SK-N-MC (cell line): ENCODE data around the gene C20orf173.

Source experiments
- DNase-seq: peaks from one replicate; pipeline ENCODE4 v3.0.0-alpha.2; 2011; ENCODE audit warnings: low read depth, low spot score
- H3K27ac ChIP-seq: fragments of 200-600 bp; sonication (generic); 2 replicates; pipeline ENCODE4 v1.5.1; 2016; ENCODE audit warnings: mixed run types
- H3K36me3 ChIP-seq: fragments of 200-600 bp; sonication (generic); 2 replicates; pipeline ENCODE4 v1.6.1; 2017; ENCODE audit warnings: antibody characterized with exemption, low read length, mixed read lengths; ENCODE audit not compliant: insufficient read depth
- H3K4me3 ChIP-seq: fragments of 200-600 bp; sonication (generic); 2 replicates; pipeline ENCODE4 v1.5.1; 2016
- H3K9ac ChIP-seq: fragments of 200-600 bp; sonication (generic); 2 replicates; pipeline ENCODE4 v1.8.0; 2017; ENCODE audit warnings: mixed run types, mixed read lengths; ENCODE audit not compliant: insufficient read length
- H3K9me3 ChIP-seq: fragments of 200-600 bp; sonication (generic); 2 replicates; pipeline ENCODE4 v1.6.1; 2017; ENCODE audit warnings: low read depth, mild to moderate bottlenecking, antibody characterized with exemption, low read length, moderate library complexity, mixed read lengths
- EZH2 ChIP-seq: fragments of 200-600 bp; sonication (generic); IDR thresholded peaks from one replicate; pipeline ENCODE4 v1.6.1; 2017; ENCODE audit warnings: antibody characterized with exemption
- FOXP2 ChIP-seq: optimal IDR thresholded peaks from 2 replicates; pipeline ENCODE3; 2011; ENCODE audit warnings: mild to moderate bottlenecking, moderate library complexity; ENCODE audit not compliant: insufficient read depth; ENCODE audit errors: extremely low read length, control extremely low read depth
- POLR2AphosphoS5 ChIP-seq: IDR thresholded peaks from 2 replicates; pipeline ENCODE4 v1.6.1; 2012; ENCODE audit warnings: mild to moderate bottlenecking, low read depth, low read length, borderline replicate concordance

C20orf173 gene

DNA sequence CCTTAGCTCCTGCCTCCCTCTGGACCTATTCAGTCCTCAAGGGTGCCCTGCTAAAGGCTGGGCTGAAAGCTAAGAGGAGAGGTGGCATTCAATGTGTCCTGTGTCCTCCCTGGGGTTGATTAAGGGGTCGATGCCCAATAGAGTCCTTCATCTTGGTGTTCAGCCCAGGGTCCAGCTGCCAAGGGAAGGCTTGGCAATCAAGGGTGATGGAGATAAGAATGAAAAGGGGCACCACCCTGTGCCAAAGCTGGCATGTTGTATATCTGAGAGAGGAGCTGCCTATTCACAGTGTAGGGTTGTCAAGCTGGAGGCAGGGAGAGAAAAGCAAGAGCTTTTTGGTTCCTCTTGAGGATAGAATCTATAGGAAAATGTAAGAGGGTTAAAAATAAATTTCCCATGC lies 12.3 kb downstream of the C20orf173 start:
- no peak for DNase-seq
- H3K9me3 ChIP-seq = no peaks in the 10 kb centered on the region
- no peak overlapping the region for H3K27ac ChIP-seq
- H3K36me3 ChIP-seq = peaks cover 12% of the 10 kb centered on the region; the same call in 1 of the 2 replicates
- TF ChIP-seq EZH2 = no peak
- TF ChIP-seq FOXP2 = no peak
- no peak for TF ChIP-seq POLR2AphosphoS5
- H3K9ac ChIP-seq = no peak overlapping the region
- H3K4me3 ChIP-seq = no peak overlapping the region

DNA sequence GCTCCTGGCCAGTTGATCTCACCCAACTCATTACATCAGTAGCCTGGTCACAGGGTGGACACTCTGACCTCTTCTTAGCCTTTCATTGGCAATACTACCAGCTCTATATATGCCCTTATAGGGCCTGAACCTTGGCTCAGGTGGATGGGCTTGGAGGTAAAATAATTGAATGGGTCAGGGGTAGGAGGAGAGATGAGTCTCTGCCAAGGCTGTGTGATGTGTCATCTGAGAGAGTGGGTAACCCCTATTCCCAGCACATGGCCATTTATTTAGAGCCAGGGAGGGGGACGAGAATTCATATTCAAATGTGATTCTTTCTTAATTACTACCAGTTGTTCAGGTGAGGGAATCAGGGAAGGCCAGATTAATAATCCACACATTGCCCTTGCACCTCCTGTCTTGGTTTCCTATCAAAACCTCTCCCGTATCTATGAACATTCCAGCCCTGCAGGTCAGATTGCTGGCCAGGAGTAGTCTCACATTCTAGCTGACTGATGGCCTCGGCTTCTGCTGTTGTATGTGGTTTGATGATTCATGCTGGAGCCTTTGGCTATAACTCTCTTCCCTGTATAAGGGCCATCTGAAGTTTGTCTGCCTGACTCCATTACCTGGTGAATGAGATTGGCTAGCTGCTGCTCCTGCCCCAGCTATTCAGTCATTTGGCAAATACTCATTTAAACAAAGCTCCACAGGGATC lies 13.4 kb downstream of the C20orf173 start:
- Histone ChIP-seq H3K36me3 (peaks cover 22% of the 10 kb centered on the region; the same call in 1 of the 2 replicates), H3K4me3 (no peak overlapping the region)
- no peak for DNase-seq

GRCh38 chr20:35515341-35515740 lies 14.1 kb downstream of the C20orf173 start:
- no peak for DNase-seq
- H3K4me3 ChIP-seq = no peak overlapping the region
- H3K27ac ChIP-seq = no peak overlapping the region
- no peak for TF ChIP-seq FOXP2
- TF ChIP-seq EZH2 = no peak
- no peak for TF ChIP-seq POLR2AphosphoS5
- H3K9ac ChIP-seq = no peak overlapping the region
- H3K9me3 ChIP-seq = no peaks in the 10 kb centered on the region
- H3K36me3 ChIP-seq = peaks cover 25% of the 10 kb centered on the region; the same call in 1 of the 2 replicates

More for the DNA sequence above, 13.4 kb downstream of the C20orf173 start:
- no peak overlapping the region for H3K27ac ChIP-seq
- TF ChIP-seq FOXP2 (no peak), EZH2 (no peak), POLR2AphosphoS5 (no peak)
- H3K9me3 ChIP-seq = no peaks in the 10 kb centered on the region
- H3K9ac ChIP-seq = no peak overlapping the region

GRCh38 chr20:35514371-35514932 lies 15.0 kb downstream of the C20orf173 start:
- Histone ChIP-seq H3K4me3 (no peak overlapping the region), H3K9ac (no peak overlapping the region), H3K36me3 (peaks cover 31% of the 10 kb centered on the region; the same call in 1 of the 2 replicates), H3K27ac (no peak overlapping the region), H3K9me3 (no peaks in the 10 kb centered on the region)
- DNase-seq = no peak
- TF ChIP-seq FOXP2 = no peak
- no peak for TF ChIP-seq EZH2

GRCh38 chr20:35511814-35512420 lies 17.5 kb downstream of the C20orf173 start:
- Histone ChIP-seq H3K27ac (peak overlapping the region; percentile 22; the same call in 1 of the 2 replicates), H3K9me3 (no peaks in the 10 kb centered on the region), H3K4me3 (no peak overlapping the region), H3K36me3 (peaks cover 45% of the 10 kb centered on the region; the same call in 1 of the 2 replicates), H3K9ac (no peak overlapping the region)
- no peak for DNase-seq
- no peak for TF ChIP-seq POLR2AphosphoS5
- no peak for TF ChIP-seq EZH2
- no peak for TF ChIP-seq FOXP2

DNA sequence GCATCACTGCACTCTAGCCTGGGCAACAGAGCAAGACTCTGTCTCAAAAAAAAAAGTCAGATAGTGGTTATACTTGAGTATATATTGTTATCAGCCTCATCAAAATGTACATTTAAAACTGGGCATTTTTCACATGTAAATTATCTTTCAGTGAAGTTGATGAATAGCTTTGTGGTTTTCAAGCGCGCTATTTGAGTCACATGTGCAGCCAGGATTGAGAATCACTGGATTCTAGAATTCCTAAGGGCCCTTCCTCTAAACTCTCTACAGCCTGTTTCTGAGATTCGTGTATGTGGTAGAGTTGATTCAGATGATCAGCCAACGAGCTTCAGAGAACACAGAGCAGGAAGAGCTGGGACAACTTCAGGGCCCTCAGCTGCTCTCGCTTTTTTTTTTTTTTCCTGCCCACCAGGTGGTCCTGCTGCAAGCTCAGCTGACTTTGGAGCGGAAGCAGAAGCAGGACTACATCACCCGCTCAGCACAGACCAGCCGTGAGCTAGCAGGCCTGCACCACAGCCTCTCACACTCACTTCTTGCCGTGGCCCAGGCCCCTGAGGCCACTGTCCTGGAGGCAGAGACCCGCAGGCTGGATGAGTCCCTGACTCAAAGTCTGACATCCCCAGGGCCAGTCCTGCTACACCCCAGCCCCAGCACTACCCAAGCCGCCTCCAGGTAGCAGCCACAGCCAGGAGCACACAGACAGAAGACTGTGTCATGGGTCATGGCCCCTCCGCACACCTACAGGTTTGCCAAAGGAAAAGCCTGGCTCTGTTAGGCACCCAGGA lies 18.3 kb downstream of the C20orf173 start:
- no peaks in the 10 kb centered on the region for H3K9me3 ChIP-seq
- peak overlapping the region; percentile 22 for H3K27ac ChIP-seq
- H3K9ac ChIP-seq = no peak overlapping the region
- TF ChIP-seq POLR2AphosphoS5 (no peak), EZH2 (no peak), FOXP2 (no peak)
- H3K4me3 ChIP-seq = no peak overlapping the region
- H3K36me3 ChIP-seq = peaks cover 45% of the 10 kb centered on the region; the same call in 1 of the 2 replicates
- DNase-seq = peak; percentile 34

- Histone ChIP-seq H3K4me3 (no peak overlapping the region), H3K9ac (no peak overlapping the region), H3K9me3 (no peaks in the 10 kb centered on the region), H3K27ac (no peak overlapping the region), H3K36me3 (peaks cover 50% of the 10 kb centered on the region; the same call in 1 of the 2 replicates)
- no peak for DNase-seq
- TF ChIP-seq EZH2 = no peak
Observed at GRCh38 chr20:35508493-35509218, 20.8 kb downstream of the C20orf173 start.
